Adipocyte (in vitro differentiated cells): ENCODE data around the gene UBE3B.

Experiments
- DNase-seq: peaks from one replicate; pipeline ENCODE4 v3.0.0-alpha.2; 2015; ENCODE audit warnings: low read depth
- H3K27me3 ChIP-seq: replicated peaks from 2 replicates; pipeline ENCODE4 v1.7.0; 2013; ENCODE audit warnings: mild to moderate bottlenecking, low read length, moderate library complexity; ENCODE audit not compliant: control insufficient read depth, insufficient read depth
- H3K36me3 ChIP-seq: 2 replicates; pipeline ENCODE4 v1.7.0; 2013; ENCODE audit warnings: low read length, mild to moderate bottlenecking, moderate library complexity; ENCODE audit not compliant: control insufficient read depth, insufficient read depth, severe bottlenecking
- H3K4me1 ChIP-seq: 2 replicates; pipeline ENCODE4 v1.7.0; 2013; ENCODE audit warnings: mild to moderate bottlenecking, low read length, moderate library complexity; ENCODE audit not compliant: control insufficient read depth, insufficient read depth
- H3K4me3 ChIP-seq: 2 replicates; pipeline ENCODE4 v1.7.0; 2013; ENCODE audit warnings: mild to moderate bottlenecking, low read length, moderate library complexity
- H3K9ac ChIP-seq: 2 replicates; pipeline ENCODE4 v1.7.0; 2013; ENCODE audit warnings: mild to moderate bottlenecking, low read length, moderate library complexity
- H3K9me3 ChIP-seq: 2 replicates; pipeline ENCODE4 v1.7.0; 2013; ENCODE audit warnings: mild to moderate bottlenecking, low read length, moderate library complexity; ENCODE audit not compliant: control insufficient read depth

The UBE3B gene

DNA sequence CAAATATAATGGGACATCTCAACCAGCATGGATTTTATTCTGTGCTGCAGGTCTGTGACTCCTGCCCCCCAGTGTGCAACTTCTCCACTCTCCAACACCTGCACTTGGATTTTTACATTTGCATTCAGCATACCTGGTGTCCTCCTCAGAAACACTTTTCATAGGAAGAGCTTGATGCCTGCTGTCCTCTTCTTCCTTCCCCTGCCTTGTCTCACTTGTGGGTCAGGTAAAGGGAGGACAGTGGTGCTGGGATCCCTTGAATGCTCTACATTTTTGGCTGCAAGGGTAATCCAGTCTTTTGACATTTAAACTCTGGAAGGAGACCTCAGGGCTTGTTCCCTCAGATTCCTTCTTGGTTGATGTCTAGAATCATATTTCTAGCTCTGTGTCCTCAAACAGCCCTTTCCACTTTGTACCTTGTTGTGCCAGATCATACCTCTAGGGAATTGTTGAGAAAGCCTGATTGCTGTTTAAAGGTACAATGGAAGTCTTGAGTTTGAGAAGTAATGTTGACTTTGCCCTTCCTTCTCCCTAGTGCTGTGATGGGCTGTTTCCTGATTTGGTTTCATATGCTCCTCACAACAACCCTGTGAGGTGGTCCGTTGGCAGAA lies 12.6 kb downstream of the UBE3B start:
- Histone ChIP-seq H3K27me3 (no peaks in the 10 kb centered on the region), H3K36me3 (peaks cover 88% of the 10 kb centered on the region), H3K4me3 (no peak overlapping the region), H3K9me3 (no peaks in the 10 kb centered on the region), H3K9ac (no peak overlapping the region), H3K4me1 (peaks cover 37% of the 10 kb centered on the region)
- no peak for DNase-seq

DNA sequence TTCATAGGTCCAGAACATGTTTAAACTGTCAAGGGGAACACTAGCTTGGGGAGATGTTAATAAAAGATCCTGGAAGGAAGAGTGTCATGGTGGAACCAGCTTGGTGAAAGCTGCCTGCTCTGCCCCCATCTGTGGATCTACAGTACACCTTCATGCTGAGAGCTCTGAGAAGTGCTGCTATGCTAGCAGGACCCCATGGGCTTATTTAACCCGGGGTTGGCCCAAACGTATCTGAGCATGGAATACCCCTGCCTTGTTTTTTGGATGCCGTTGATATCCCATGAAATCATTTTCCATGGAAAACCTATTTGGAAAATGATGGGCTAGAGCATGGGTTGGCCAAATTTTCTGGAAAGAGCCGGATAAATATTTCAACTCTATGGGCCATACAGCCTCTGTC lies 14.2 kb downstream of the UBE3B start:
- DNase-seq: no peak
- no peak overlapping the region for H3K9ac ChIP-seq
- H3K4me3 ChIP-seq: no peak overlapping the region
- no peaks in the 10 kb centered on the region for H3K9me3 ChIP-seq
- H3K4me1 ChIP-seq: peaks cover 37% of the 10 kb centered on the region
- no peaks in the 10 kb centered on the region for H3K27me3 ChIP-seq
- H3K36me3 ChIP-seq: peaks cover 81% of the 10 kb centered on the region

- H3K4me1 ChIP-seq: peaks cover 37% of the 10 kb centered on the region
- H3K9ac ChIP-seq: no peak overlapping the region
- no peak overlapping the region for H3K4me3 ChIP-seq
- DNase-seq: no peak
- no peaks in the 10 kb centered on the region for H3K9me3 ChIP-seq
- H3K36me3 ChIP-seq: peaks cover 77% of the 10 kb centered on the region
- H3K27me3 ChIP-seq: no peaks in the 10 kb centered on the region
These were observed 14.9 kb downstream of the UBE3B start for GRCh38 chr12:109492371-109492770.

DNA sequence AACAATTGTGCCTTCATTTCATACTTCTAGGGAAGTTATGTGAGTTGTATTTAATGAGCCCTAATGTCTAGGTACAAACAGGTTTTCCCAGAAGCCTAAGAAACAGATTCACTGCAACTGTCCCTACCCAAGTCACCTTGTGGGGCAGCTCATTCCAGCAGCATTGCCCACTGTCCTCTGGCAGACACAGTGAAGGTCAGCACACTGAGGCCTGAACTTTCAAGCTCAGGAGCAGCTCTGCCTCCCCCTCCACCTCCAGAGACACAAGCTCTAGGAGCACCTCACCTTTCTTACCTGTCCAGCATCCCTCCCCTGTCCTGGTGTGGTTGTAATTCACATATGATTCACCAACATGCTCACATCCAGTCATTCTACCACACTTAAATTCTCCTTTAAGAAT lies 15.7 kb downstream of the UBE3B start:
- Histone ChIP-seq H3K4me3 (no peak overlapping the region), H3K36me3 (peaks cover 77% of the 10 kb centered on the region), H3K9ac (no peak overlapping the region), H3K27me3 (no peaks in the 10 kb centered on the region), H3K4me1 (peaks cover 31% of the 10 kb centered on the region), H3K9me3 (no peaks in the 10 kb centered on the region)
- no peak for DNase-seq

GRCh38 chr12:109493938-109494337 lies 16.5 kb downstream of the UBE3B start:
- H3K9me3 ChIP-seq: no peaks in the 10 kb centered on the region
- H3K4me1 ChIP-seq: peaks cover 24% of the 10 kb centered on the region
- H3K27me3 ChIP-seq: no peaks in the 10 kb centered on the region
- no peak overlapping the region for H3K9ac ChIP-seq
- peaks cover 78% of the 10 kb centered on the region for H3K36me3 ChIP-seq
- H3K4me3 ChIP-seq: no peak overlapping the region
- DNase-seq: no peak

DNA sequence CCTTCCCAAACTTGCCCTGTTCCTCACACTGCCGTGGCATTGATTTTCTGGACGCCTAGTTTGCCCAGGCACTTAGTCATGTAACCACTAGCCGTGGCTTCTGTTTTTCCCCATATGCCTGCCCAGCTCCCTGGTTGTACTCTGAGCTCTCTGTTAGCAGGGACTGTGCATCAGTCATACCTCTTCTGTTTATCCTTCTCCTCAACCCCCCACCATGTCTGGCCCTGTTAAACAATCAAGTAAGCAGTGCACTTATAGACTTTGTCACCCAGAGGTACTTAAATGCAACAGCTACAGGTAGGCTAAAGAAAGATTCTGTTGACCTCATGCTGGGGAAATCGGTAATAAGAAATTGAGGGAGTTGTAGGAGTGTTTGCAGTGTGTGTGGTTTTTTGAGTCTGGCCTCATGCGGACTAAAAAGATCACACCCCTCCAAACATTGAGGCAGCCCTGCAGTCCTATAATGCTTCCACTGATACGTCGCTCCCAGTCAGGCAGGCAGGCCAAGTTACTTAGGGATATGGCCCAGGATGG lies 17.0 kb downstream of the UBE3B start:
- no peak overlapping the region for H3K4me3 ChIP-seq
- no peaks in the 10 kb centered on the region for H3K27me3 ChIP-seq
- H3K4me1 ChIP-seq: peaks cover 23% of the 10 kb centered on the region
- no peak overlapping the region for H3K9ac ChIP-seq
- peaks cover 78% of the 10 kb centered on the region for H3K36me3 ChIP-seq
- no peak for DNase-seq
- H3K9me3 ChIP-seq: no peaks in the 10 kb centered on the region

DNA sequence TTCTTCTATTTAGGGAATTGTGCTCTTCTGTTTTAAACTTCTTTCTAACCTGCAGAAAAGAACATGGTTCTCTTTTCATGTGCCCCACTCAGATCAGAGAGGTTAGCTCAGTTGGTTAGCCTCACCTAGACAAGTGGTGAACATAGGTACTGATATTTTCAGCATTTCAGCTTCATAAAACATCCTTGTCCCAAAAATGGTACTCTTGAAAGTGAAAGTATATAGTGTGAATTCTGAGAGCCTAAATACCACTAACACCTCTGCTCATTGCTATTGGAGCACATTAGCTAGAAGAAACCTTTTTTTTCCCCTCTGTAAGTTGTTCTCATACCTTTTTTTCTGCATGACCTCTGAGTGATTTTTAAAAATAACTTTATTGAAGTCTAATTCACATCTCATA lies 17.6 kb downstream of the UBE3B start:
- peaks cover 17% of the 10 kb centered on the region for H3K4me1 ChIP-seq
- no peaks in the 10 kb centered on the region for H3K9me3 ChIP-seq
- no peak overlapping the region for H3K9ac ChIP-seq
- H3K4me3 ChIP-seq: no peak overlapping the region
- peaks cover 77% of the 10 kb centered on the region for H3K36me3 ChIP-seq
- DNase-seq: no peak
- H3K27me3 ChIP-seq: no peaks in the 10 kb centered on the region

DNA sequence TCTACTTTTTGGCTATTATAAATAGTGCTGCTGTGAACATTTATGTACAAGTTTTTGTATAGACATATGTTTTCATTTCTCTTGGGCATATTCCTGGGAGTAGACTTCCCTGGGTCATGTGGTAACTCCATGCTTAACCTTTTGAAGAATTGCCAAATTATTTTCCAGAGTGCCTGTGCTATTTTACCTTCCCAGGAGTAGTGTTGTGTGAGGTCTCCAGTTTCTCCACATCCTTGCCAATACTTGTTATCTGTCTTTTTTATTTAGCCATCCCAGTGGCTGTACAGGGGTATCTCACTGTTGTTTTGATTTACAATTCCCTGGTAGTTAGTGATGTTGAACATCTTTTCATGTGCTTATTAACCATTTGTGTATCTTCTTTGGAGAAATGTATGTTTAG lies 18.9 kb downstream of the UBE3B start:
- Histone ChIP-seq H3K27me3 (no peaks in the 10 kb centered on the region), H3K9me3 (no peaks in the 10 kb centered on the region), H3K4me1 (peaks cover 4% of the 10 kb centered on the region), H3K4me3 (no peak overlapping the region), H3K36me3 (peaks cover 77% of the 10 kb centered on the region), H3K9ac (no peak overlapping the region)
- DNase-seq: no peak

DNA sequence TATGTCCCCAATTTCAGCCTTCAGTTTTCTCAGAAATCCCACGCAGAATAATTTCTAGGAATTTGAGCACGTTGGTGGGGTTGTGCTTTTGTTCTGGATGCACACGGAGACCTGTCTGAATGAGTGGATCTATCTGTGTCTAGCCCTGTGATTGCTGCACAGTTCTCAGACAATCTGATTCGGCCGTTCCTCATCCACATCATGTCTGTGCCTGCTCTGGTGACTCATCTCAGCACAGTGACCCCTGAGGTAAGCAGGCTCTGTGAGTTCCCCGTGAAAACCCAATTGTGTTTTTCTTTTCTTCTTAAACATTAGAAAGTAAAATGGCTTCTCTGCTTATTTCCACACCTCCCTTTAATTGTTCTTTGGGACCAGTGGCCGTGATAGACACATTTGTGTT lies 20.2 kb downstream of the UBE3B start:
- Histone ChIP-seq H3K27me3 (no peaks in the 10 kb centered on the region), H3K36me3 (peaks cover 79% of the 10 kb centered on the region), H3K9me3 (no peaks in the 10 kb centered on the region), H3K4me1 (no peaks in the 10 kb centered on the region), H3K4me3 (no peak overlapping the region), H3K9ac (no peak overlapping the region)
- DNase-seq: no peak

- H3K4me1 ChIP-seq: no peaks in the 10 kb centered on the region
- no peak for DNase-seq
- H3K9me3 ChIP-seq: no peaks in the 10 kb centered on the region
- H3K36me3 ChIP-seq: peaks cover 86% of the 10 kb centered on the region
- no peak overlapping the region for H3K9ac ChIP-seq
- no peaks in the 10 kb centered on the region for H3K27me3 ChIP-seq
- no peak overlapping the region for H3K4me3 ChIP-seq
These were observed 23.2 kb downstream of the UBE3B start for GRCh38 chr12:109500406-109501185.

GRCh38 chr12:109501299-109501698 lies 23.9 kb downstream of the UBE3B start:
- no peaks in the 10 kb centered on the region for H3K9me3 ChIP-seq
- H3K4me3 ChIP-seq: no peak overlapping the region
- H3K4me1 ChIP-seq: no peaks in the 10 kb centered on the region
- H3K9ac ChIP-seq: no peak overlapping the region
- peaks cover 86% of the 10 kb centered on the region for H3K36me3 ChIP-seq
- H3K27me3 ChIP-seq: no peaks in the 10 kb centered on the region
- no peak for DNase-seq
